ENCODE results near the gene C1orf159.
"Not testable (repeated sequence)": the region's sequence is repeated elsewhere in the genome, so short reads cannot be mapped to it uniquely, and the experiment has no call there.

Gene C1orf159

DNA sequence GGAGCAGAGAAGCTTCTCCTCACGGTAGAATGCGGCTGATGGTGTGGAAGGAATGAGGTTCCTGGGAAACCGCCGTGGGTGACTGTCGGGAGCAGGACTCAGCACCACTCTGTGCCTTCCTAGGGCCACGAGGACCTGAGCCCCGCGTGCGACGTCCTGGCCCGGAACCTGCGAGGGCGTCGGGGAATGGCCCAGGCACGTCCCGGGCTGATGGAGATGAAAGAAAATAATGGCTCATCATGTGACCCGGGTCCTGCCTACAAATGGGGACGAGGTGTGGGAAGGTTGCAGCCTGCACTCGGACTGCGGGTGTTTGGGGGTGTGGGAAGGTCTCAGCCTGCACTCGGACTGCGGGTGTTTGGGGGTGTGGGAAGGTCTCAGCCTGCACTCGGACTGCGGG lies 32.7 kb upstream of the C1orf159 start:
- no peak for DNase-seq

- DNase-seq = no peak
Observed at GRCh38 chr1:1148061-1148460, 32.2 kb upstream of the C1orf159 start.

GRCh38 chr1:1146596-1146995 lies 30.7 kb upstream of the C1orf159 start:
- DNase-seq = no peak

DNA sequence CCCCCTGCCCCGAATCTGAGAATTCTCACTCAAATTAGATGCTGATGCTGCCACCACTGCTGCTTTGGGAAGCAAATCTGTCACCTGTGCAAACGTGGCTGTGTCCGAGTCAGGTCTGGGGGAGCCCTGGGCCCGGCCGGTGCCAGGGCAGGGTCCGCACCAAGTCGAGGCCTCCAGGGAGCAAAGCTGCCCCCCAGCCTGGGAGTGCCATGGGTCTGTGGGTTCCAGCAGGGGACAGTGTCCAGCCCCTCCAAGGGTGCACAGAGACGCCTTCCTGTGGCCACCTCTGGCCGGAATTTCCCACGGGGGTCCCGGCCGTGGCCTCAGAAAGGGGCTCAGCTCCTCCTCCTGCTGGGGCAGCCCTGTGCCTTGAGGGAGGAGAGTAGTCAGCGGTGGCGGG lies 30.1 kb upstream of the C1orf159 start:
- no peak for DNase-seq

DNA sequence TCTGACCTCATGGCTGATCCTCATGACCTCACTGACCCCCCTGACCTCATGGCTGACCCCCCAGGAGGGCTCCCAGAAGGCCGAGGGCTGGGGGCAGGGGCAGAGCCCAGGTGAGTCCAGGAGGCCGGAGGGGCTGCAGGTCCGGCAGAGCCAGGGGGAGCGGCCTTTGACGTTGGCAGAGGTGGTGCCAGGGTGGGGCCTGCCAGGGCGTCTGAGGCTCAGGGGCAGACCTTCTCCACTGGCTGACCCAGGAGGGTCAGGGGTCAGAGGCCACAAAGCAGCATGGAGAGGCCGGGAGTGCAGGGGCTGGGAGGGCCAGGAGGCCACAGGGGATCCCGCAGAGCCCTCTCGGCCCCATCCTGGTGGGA lies 29.6 kb upstream of the C1orf159 start:
- DNase-seq = no peak

GRCh38 chr1:1144843-1145546 lies 29.1 kb upstream of the C1orf159 start:
- DNase-seq = no peak

DNA sequence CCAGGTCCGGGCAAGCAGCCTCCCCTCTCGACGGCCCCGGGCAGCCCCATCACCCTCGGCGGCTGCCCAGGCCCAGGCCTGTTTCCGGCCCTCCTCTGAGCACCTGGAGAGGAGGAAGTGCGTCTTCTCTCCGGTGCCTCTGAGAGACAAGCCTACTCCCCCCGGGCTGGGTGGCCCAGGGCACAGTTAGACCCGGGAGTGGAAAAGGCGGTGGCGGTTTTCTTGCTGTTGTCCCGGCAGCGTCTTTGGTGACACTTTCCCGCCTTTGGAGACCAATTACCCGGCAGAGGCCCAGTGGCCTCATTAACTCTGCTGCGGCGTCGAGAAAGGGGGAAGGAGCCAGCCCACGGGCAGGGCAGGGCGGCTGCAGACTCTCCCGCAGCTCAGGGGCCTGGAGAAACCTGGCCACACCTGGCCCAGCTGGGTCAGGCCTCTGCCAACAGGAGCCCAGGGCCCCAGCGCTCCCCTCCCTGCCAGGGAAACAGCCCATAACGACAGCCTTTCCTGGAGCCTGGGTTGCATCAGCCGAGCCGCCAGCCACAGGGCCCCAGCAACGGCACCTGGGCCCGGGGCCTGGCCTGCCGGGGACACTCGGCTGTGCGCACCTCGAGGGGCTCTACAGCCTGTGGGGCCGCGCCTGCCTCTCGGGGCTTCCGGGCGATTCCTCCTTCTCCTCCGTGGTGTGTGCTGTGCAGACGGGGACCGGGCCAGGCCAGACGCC lies 28.4 kb upstream of the C1orf159 start:
- peak; percentile 69 to 84 for DNase-seq

- DNase-seq = no peak
Observed at GRCh38 chr1:1143636-1144035, 27.7 kb upstream of the C1orf159 start.

DNA sequence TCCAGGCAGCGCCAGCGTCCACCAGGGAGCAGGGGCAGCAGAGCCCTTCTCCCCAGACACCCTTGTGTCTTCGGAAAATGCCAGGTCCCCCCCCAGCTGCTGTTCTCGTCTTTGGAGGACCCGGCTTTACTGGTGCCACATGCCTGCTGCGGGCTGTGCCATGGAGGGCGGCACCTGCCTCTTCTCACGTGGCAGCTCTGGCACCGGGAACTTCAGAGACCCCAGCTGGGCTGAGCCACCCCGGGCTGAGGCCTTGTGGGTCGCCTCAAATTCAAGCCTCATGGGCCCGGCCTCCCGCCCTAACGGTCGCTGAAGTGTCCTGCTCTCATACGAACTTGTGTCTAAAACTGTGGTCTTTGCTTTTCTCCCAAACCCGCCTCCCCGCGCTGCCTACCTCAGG lies 27.0 kb upstream of the C1orf159 start:
- DNase-seq = no peak

DNA sequence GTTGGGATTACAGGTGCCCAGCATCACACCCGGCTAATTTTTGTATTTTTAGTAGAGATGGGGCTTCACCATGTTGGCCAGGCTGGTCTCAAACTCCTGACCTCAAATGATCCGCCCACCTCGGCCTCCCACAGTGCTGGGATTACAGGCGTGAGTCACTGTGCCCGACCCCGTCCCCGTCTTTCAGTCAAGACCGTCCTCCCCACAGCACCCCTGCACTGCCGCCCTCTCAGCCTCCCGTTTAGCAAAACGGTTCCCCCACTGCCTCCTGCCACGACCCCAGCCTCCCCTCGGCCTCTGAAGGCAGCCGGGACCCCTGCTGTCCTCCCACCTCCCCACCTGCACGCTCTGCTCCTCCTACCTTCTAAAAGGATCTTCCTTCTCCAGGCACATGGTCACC lies 26.5 kb upstream of the C1orf159 start:
- not testable (repeated sequence) for DNase-seq

- no peak for DNase-seq
Observed at GRCh38 chr1:1141911-1142250, 26.0 kb upstream of the C1orf159 start.

- no peak for DNase-seq
Observed at GRCh38 chr1:1141244-1141910, 25.5 kb upstream of the C1orf159 start.

DNA sequence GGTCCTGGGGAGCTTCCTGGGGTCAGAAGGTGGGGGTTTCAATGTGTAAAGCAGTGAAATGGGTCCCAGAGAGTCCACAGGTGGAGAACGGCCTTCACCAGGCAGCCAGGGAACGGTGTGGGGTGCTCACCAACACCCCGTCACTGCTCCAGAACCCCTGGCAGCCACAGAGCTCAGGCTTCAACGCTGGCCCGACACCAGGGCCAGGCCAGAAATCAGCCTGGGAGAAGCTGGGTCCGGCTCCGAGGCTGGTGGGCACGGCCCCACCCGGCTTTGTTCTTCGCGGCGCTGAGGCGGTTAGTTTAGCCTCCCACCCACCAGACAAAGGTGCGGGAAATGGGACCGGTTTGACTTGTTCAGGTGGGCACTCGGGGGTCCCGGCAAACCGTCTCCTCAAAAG lies 24.8 kb upstream of the C1orf159 start:
- no peak for DNase-seq

- peak; percentile 84 to 89 for DNase-seq
Observed at GRCh38 chr1:1137256-1138045, 21.6 kb upstream of the C1orf159 start.

DNA sequence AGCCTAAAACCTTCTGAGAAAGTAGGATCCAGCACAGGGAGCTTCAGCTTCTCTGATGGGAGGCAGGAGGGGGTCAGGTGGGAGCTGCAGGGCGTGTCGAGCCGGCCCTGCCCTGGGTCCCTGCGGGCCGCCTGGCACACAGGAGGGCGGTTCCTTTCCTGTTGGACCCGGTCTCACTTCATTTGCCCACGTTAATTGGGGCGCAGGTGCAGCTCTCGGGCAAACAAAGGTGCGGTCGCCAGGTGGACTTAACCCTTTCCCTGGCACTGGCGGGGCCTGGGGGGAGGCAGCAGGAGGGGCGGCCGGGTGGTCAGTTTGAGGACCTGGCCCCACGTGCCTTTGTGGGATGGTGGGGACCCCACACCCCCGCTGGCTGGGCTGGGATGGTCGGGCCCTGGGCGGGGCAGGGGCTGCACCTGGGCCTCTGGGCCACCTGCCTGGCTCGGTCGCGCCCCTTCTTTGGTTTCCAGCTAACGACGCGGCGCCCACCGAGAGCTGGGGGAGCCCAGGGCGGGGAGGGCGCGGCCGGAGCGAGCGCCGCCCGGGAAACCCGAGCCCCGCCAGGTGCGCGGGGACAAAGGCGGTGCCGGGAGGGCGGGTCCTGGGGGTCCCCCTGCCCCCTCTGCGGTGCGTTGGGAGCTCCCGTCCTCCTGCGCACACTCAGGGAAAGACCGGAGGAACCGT lies 20.8 kb upstream of the C1orf159 start:
- DNase-seq = peak; percentile 39 to 71

- no peak for DNase-seq
Observed at GRCh38 chr1:1135339-1136136, 19.6 kb upstream of the C1orf159 start.

DNA sequence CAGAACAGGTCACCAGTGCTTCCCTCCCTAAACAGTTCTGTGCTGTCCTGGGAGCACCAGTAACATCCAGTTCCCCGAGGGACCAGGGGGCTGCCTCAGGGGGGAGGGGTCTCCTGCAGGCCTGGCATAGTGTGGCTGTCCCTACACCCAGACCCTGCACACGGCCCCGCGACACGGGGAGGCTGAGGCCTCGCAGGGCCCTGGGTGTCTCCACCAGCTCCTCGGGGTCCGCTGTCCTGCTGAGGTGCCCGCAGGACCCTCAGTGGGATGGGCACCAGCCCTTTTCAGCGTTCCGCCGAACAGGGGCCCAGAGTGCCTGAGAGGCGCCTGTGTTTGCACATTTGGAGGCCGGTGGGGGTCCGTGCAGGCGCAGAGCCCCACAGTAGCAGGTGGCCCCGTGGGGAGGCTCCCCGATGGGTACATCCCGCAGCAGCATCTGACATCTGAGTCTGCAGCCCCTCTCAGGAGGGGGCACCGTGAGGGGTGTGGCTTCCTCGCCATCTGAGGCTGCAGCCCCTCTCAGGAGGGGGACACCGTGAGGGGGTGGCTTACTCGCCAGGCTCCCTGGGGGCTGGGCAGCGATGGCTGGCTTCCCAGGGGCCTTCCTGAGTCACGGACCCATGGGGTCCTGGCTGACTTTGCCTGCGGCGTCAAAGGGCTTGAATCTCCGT lies 18.5 kb upstream of the C1orf159 start:
- no peak for DNase-seq

GRCh38 chr1:1132956-1133750 lies 17.3 kb upstream of the C1orf159 start:
- no peak for DNase-seq

DNA sequence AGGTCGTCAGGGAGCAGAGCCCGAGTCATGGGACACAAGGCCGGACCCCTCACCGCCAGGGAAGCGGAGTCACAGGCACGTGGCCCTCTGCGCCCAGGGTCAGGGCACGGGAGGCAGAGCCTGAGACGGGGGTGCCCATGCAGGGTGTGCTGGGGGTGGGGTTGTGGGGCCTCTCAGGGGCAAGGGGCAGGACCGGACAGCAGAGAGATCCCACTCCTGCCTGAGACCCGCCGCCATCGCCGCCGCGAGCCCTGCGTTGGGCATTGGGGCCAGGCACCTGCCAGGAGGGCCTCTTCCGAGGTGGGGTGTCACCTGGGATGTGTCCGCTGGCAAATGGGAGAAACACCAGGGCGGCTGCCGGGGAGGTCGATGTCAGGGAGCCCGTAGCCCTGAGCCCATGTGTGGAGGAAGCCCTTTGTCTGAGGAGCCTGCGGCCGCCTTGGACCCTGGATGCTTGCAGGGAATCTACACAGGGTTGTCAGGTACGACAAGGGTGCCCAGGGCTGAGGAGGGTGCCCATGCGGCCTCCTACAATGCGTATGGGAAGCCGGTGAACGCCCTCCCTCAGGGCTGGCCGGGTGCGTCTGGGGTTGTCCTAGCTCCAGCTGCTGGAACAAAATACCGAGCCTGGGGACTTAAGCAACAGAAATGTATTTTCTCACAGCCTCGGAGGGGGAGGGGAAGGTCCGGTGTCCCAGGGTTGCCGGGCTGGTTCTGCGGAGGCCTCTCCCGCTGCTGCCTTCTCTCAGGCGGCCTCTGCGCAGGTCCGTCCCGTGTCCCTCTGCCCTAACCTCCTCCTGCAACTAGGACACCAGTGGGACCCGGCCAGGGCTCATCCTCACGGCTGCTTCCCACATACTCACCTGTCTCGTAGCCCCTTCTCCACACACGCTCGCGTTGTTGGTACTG lies 16.4 kb upstream of the C1orf159 start:
- no peak for DNase-seq

Measured in CD4-positive, alpha-beta T cell treated with Interleukin-1 beta for 1 hour (primary cell).